MCF 10A (cell line): ENCODE data around the gene D2HGDH. TPM values are rescaled to one million over a fixed set of nuclear protein-coding genes. Genes with fewer than 3 reads are reported as not detected.

Experiments used
- BruUV-seq: library from RNA; stranded (reverse); fragments of 400-500 nt; replicated peaks from 2 replicates; lab custom pipeline; 2021; lab: Mats Ljungman, UMichigan
- CTCF ChIA-PET: fragments of 300-600 bp; sonication (Branson Sonifier 250); formaldehyde crosslinking; extraction: SDS; loops from one replicate; lab custom pipeline; 2021; ENCODE audit warnings: antibody characterized with exemption, inconsistent platforms; lab: Yijun Ruan, JAX
- POLR2A ChIA-PET: fragments of 300-600, 350-650 bp; sonication (Branson Sonifier 250); formaldehyde crosslinking; extraction: SDS; loops from one replicate; lab custom pipeline; 2020; ENCODE audit warnings: antibody characterized with exemption, inconsistent platforms; lab: Yijun Ruan, JAX
- DNase-seq: peaks from one replicate; pipeline ENCODE4 v3.0.0-alpha.2; 2018; ENCODE audit not compliant: unreplicated experiment
- H3K27ac Mint-ChIP-seq: one replicate; pipeline ENCODE4 v1.8.0; 2022; ENCODE audit warnings: mild to moderate bottlenecking, low read depth, mixed read lengths; ENCODE audit not compliant: unreplicated experiment
- H3K27me3 Mint-ChIP-seq: one replicate; pipeline ENCODE4 v1.8.0; 2022; ENCODE audit warnings: mixed read lengths; ENCODE audit not compliant: insufficient read depth, unreplicated experiment
- H3K36me3 Mint-ChIP-seq: one replicate; pipeline ENCODE4 v1.8.0; 2022; ENCODE audit warnings: mild to moderate bottlenecking, moderate library complexity, mixed read lengths; ENCODE audit not compliant: insufficient read depth, unreplicated experiment
- H3K4me1 Mint-ChIP-seq: one replicate; pipeline ENCODE4 v1.8.0; 2022; ENCODE audit warnings: mixed read lengths; ENCODE audit not compliant: insufficient read depth, unreplicated experiment
- H3K4me3 Mint-ChIP-seq: one replicate; pipeline ENCODE4 v1.8.0; 2022; ENCODE audit warnings: mild to moderate bottlenecking, moderate library complexity, mixed read lengths; ENCODE audit not compliant: unreplicated experiment
- H3K9me3 Mint-ChIP-seq: one replicate; pipeline ENCODE4 v1.8.0; 2022; ENCODE audit warnings: mixed read lengths; ENCODE audit not compliant: unreplicated experiment
- intact Hi-C: fragments of 100-400 bp; cut with micrococcal nuclease; formaldehyde crosslinking; loops from 2 replicates; pipeline ENCODE4 v1.14.1; 2022
- total RNA-seq: library from RNA; stranded (reverse); gene quantifications from 2 replicates; pipeline ENCODE4 v1.2.3, GENCODE V29; 2022
- TF ChIP-seq, protein P1 (sequence below): fragments of 200-600 bp; IDR thresholded peaks from one replicate; pipeline ENCODE4 v1.8.0; 2022; ENCODE audit warnings: antibody characterized with exemption, mild to moderate bottlenecking; ENCODE audit not compliant: unreplicated experiment

D2HGDH gene
- total RNA-seq, 1 experiment from 2014 or later = 41.5 TPM

DNA sequence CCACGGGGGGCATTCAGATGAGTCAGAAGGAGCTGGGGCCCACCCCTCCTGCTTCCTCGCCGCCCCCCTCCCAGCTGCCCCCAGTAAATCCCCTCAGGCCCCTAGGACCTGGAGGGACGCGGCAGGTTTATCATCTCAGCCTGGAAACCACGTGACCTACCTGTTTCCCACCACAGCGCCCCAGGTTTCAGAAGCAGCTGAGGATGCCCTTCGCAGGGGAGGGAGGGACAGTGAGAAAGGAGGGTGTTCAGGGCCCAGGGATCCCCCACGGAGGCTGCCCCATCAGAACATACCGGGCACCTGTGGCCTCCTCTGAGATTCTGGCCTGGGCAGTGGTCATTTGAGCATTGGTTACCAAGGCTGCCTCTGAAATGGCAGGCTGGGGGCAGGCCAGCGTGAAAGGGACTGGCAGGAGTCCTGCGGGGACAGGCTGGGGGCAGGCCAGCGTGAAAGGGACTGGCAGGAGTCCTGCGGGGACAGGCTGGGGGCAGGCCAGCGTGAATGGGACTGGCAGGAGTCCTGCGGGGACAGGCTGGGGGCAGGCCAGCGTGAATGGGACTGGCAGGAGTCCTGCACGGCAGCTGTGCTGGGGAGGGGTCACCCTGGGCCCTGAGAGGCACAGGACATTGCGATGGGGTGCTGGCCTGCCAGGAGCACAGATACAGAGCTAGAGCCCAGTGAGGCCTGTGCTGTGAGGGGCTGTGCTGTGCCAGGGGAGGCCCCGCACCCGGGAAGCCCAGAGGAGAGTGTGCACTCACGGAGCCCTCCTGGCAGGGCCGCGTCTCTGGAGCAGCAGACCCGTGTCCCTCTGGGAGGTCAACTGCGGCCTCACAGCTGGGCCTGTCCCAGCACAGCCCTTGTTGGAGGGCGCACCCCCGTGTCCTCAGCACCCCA is 76.1 kb downstream of the D2HGDH start:
- TF ChIP-seq, protein P1, sequence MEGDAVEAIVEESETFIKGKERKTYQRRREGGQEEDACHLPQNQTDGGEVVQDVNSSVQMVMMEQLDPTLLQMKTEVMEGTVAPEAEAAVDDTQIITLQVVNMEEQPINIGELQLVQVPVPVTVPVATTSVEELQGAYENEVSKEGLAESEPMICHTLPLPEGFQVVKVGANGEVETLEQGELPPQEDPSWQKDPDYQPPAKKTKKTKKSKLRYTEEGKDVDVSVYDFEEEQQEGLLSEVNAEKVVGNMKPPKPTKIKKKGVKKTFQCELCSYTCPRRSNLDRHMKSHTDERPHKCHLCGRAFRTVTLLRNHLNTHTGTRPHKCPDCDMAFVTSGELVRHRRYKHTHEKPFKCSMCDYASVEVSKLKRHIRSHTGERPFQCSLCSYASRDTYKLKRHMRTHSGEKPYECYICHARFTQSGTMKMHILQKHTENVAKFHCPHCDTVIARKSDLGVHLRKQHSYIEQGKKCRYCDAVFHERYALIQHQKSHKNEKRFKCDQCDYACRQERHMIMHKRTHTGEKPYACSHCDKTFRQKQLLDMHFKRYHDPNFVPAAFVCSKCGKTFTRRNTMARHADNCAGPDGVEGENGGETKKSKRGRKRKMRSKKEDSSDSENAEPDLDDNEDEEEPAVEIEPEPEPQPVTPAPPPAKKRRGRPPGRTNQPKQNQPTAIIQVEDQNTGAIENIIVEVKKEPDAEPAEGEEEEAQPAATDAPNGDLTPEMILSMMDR = no peak
- Mint-ChIP-seq H3K4me3 (no peak overlapping the region), H3K9me3 (no peaks in the 10 kb centered on the region), H3K4me1 (no peaks in the 10 kb centered on the region), H3K27me3 (peaks cover 10% of the 10 kb centered on the region), H3K36me3 (no peaks in the 10 kb centered on the region), H3K27ac (no peak overlapping the region)
- intact Hi-C loops = no loop called here
- ChIA-PET POLR2A (no interaction called here), CTCF (no interaction called here)
- no peak for DNase-seq
- BruUV-seq = no TSS peak

DNA sequence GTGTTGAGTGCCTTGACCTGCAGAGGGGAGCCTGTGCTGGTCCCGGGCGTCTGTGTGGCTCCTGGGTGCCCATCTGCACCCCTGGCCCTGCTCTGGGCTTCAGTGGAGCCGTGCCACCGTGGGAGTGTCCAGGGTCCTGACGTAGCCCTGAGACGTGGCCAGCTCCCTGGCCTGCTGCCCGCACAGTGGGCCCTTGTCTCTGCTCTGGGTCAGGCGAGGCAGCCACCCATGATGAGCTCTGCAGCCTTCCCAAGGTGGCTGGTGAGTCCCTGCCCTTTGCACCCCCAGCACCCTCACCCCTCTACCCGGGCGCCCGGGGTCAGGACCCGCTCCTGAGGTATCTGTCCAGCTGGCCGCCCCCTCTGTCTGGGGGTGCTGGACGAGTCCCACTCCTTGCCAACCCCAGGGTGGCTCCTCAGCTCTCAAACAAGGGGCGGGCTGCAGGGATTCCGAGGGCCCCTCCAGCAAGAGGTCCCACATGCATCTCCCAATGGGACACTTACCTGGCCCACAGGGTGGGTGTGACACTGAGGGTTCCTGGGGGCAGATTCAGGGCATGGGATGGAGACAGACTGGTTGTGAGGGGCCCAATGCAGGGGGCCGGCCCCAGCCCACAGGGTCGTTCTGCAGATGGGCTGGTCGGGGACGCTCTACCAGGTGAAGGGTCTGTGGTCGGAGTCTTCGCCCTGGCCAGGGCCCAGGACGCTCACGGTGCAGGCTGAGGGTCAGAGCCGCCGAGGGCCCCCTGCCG is 76.9 kb downstream of the D2HGDH start:
- TF ChIP-seq, protein P1 = no peak
- Mint-ChIP-seq H3K36me3 (no peaks in the 10 kb centered on the region), H3K4me1 (no peaks in the 10 kb centered on the region), H3K9me3 (no peaks in the 10 kb centered on the region), H3K4me3 (no peak overlapping the region), H3K27me3 (peaks cover 11% of the 10 kb centered on the region), H3K27ac (no peak overlapping the region)
- intact Hi-C loops = no loop called here
- ChIA-PET CTCF (no interaction called here), POLR2A (no interaction called here)
- no TSS peak for BruUV-seq
- no peak for DNase-seq

DNA sequence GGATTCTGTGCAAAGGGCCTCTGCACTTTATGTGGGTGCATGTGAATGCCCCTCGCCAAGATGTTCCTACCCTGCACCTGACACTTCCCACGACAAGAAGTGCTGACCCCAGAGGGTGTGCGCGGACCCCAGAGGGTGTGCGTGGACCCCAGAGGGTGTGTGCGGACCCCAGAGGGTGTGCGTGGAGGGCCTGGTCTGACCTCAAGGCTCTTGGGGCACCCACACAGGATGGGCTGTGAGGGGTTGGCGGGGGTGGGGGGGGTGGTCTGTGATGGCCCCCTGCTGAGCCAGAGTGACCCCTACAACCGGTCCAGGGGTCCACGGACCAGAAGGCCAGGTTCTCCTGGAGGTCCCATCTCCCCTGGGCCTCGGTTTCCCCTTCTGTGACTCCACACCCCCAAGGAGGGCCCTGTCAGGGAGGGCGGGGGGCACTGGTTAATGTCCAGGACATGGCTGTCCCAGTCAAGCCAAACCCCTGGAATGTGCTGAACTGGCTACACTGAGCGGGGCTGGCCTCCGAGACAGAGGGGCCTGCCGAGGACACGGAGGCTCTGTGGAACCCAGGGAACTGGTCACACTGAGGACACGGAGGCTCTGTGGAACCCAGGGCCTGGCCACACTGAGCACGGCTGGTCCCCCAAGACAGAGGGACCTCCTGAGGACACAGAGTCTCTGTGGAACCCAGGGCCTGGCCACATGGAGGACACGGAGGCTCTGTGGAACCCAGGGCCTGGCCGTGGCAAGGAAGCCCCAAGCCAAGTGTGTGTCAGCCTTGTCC is 77.7 kb downstream of the D2HGDH start:
- CTCF ChIA-PET = interaction anchor here (0.7 kb wide), 1 partner anchor 109 kb away, joined by 3 read pairs; no protein-coding TSS in a partner anchor
- DNase-seq = no peak
- no TSS peak for BruUV-seq
- Mint-ChIP-seq H3K4me3 (no peak overlapping the region), H3K36me3 (no peaks in the 10 kb centered on the region), H3K4me1 (no peaks in the 10 kb centered on the region), H3K27ac (no peak overlapping the region), H3K27me3 (peaks cover 11% of the 10 kb centered on the region), H3K9me3 (no peaks in the 10 kb centered on the region)
- intact Hi-C loops = no loop called here
- POLR2A ChIA-PET = no interaction called here
- TF ChIP-seq, protein P1 = no peak
